H9 (cell line): ENCODE measurements around the gene ESPNL. TPM values are rescaled to one million over a fixed set of nuclear protein-coding genes. Genes with fewer than 3 reads are reported as not detected.
A peak's percentile ranks its signal among the peaks of the same experiment; 100 is the strongest.

Experiments used
- DNase-seq: peaks from one replicate; pipeline ENCODE4 v3.0.0-alpha.2; 2017
- H2AFZ ChIP-seq: one replicate; pipeline ENCODE4 v1.6.1; 2013; ENCODE audit warnings: mild to moderate bottlenecking, low read length, control low read depth, moderate library complexity
- H2AK5ac ChIP-seq: 2 replicates; pipeline ENCODE4 v1.6.1; 2013; ENCODE audit warnings: low read length, control low read depth, mixed read lengths; ENCODE audit not compliant: insufficient read length
- H2BK120ac ChIP-seq: one replicate; pipeline ENCODE4 v1.6.1; 2013; ENCODE audit warnings: low read depth, mild to moderate bottlenecking, low read length, control low read depth, inconsistent platforms; ENCODE audit not compliant: poor library complexity, severe bottlenecking
- H2BK12ac ChIP-seq: 2 replicates; pipeline ENCODE4 v1.6.1; 2013; ENCODE audit warnings: low read length, control low read depth, mixed read lengths, low read depth; ENCODE audit not compliant: insufficient read length
- H2BK15ac ChIP-seq: 2 replicates; pipeline ENCODE4 v1.6.1; 2013; ENCODE audit warnings: low read depth, low read length, control low read depth
- H2BK20ac ChIP-seq: one replicate; pipeline ENCODE4 v1.6.1; 2013; ENCODE audit warnings: low read depth, mild to moderate bottlenecking, low read length, control low read depth, inconsistent platforms; ENCODE audit not compliant: poor library complexity, severe bottlenecking
- H2BK5ac ChIP-seq: 2 replicates; pipeline ENCODE4 v1.6.1; 2013; ENCODE audit warnings: low read length, control low read depth, mixed read lengths; ENCODE audit not compliant: insufficient read length
- H3K14ac ChIP-seq: 2 replicates; pipeline ENCODE4 v1.6.1; 2013; ENCODE audit warnings: low read length, control low read depth; ENCODE audit not compliant: insufficient read depth
- H3K18ac ChIP-seq: 2 replicates; pipeline ENCODE4 v1.6.1; 2013; ENCODE audit warnings: low read depth, mild to moderate bottlenecking, mixed read lengths, low read length, control low read depth; ENCODE audit not compliant: insufficient read length
- H3K23ac ChIP-seq: 2 replicates; pipeline ENCODE4 v1.6.1; 2013; ENCODE audit warnings: low read length, control low read depth, mixed read lengths, low read depth; ENCODE audit not compliant: insufficient read length
- H3K23me2 ChIP-seq: 2 replicates; pipeline ENCODE4 v1.6.1; 2013; ENCODE audit warnings: low read depth, mild to moderate bottlenecking, mixed read lengths, low read length, control low read depth; ENCODE audit not compliant: insufficient read length, poor library complexity, severe bottlenecking
- H3K27ac ChIP-seq: 2 replicates; pipeline ENCODE4 v1.5.1; 2013; ENCODE audit warnings: low read length, control low read depth, mixed read lengths, low read depth; ENCODE audit not compliant: insufficient read length
- H3K27me3 ChIP-seq: 2 replicates; pipeline ENCODE4 v1.6.1; 2013; ENCODE audit warnings: low read length, control low read depth, inconsistent platforms; ENCODE audit not compliant: insufficient read depth
- H3K4ac ChIP-seq: 2 replicates; pipeline ENCODE4 v1.6.1; 2013; ENCODE audit warnings: low read depth, mild to moderate bottlenecking, control low read depth, inconsistent platforms, low read length, moderate library complexity
- H3K4me1 ChIP-seq: 2 replicates; pipeline ENCODE4 v1.6.1; 2013; ENCODE audit warnings: low read length, control low read depth, inconsistent platforms; ENCODE audit not compliant: insufficient read depth
- H3K4me2 ChIP-seq: 2 replicates; pipeline ENCODE4 v1.6.1; 2013; ENCODE audit warnings: low read length, control low read depth, mixed read lengths; ENCODE audit not compliant: insufficient read length, insufficient read depth
- H3K56ac ChIP-seq: 2 replicates; pipeline ENCODE4 v1.6.1; 2013; ENCODE audit warnings: low read depth, mild to moderate bottlenecking, mixed read lengths, low read length, control low read depth; ENCODE audit not compliant: insufficient read length
- H3K79me1 ChIP-seq: 2 replicates; pipeline ENCODE4 v1.6.1; 2013; ENCODE audit warnings: low read depth, mild to moderate bottlenecking, moderate library complexity, low read length, control low read depth, inconsistent platforms; ENCODE audit not compliant: insufficient read depth, poor library complexity, severe bottlenecking
- H3K79me2 ChIP-seq: 2 replicates; pipeline ENCODE4 v1.6.1; 2013; ENCODE audit warnings: low read length, control low read depth, inconsistent platforms; ENCODE audit not compliant: insufficient read depth
- H3K9ac ChIP-seq: 2 replicates; pipeline ENCODE4 v1.6.1; 2013; ENCODE audit warnings: low read length, control low read depth, mixed read lengths; ENCODE audit not compliant: insufficient read length; ENCODE audit errors: extremely low read depth
- H3K9me3 ChIP-seq: one replicate; pipeline ENCODE4 v1.6.1; 2013; ENCODE audit warnings: low read depth, low read length, inconsistent platforms; ENCODE audit not compliant: control insufficient read depth
- H3T11ph ChIP-seq: one replicate; pipeline ENCODE4 v1.6.1; 2013; ENCODE audit warnings: mild to moderate bottlenecking, low read length, control low read depth, inconsistent platforms
- H4K20me1 ChIP-seq: one replicate; pipeline ENCODE4 v1.6.1; 2013; ENCODE audit not compliant: control insufficient read depth, insufficient read length, insufficient read depth
- H4K5ac ChIP-seq: 2 replicates; pipeline ENCODE4 v1.6.1; 2013; ENCODE audit warnings: low read depth, mild to moderate bottlenecking, mixed read lengths, low read length, control low read depth; ENCODE audit not compliant: insufficient read length
- H4K8ac ChIP-seq: replicated peaks from 2 replicates; pipeline ENCODE4 v1.6.1; 2013; ENCODE audit warnings: low read length, control low read depth, mixed read lengths, low read depth; ENCODE audit not compliant: insufficient read length
- H4K91ac ChIP-seq: 2 replicates; pipeline ENCODE4 v1.6.1; 2013; ENCODE audit warnings: low read depth, mild to moderate bottlenecking, moderate library complexity, mixed read lengths, low read length, control low read depth; ENCODE audit not compliant: insufficient read length
- H3K27ac Mint-ChIP-seq, 3 experiments: 2 replicates in 2 of 3; 3 replicates in 1 of 3; pipeline ENCODE4 v1.8.0; 2020 to 2021; ENCODE audit warnings: mixed read lengths in 3 of 3, mild to moderate bottlenecking in 1 of 3, moderate library complexity in 1 of 3
- H3K27me3 Mint-ChIP-seq: 2 replicates; pipeline ENCODE4 v1.8.0; 2021; ENCODE audit warnings: low read depth, mild to moderate bottlenecking, moderate library complexity, mixed read lengths
- H3K36me3 Mint-ChIP-seq, 3 experiments: 2 replicates in 2 of 3; 3 replicates in 1 of 3; pipeline ENCODE4 v1.8.0; 2020 to 2021; ENCODE audit warnings: low read depth in 3 of 3, mixed read lengths in 3 of 3; ENCODE audit not compliant: insufficient read depth in 1 of 3
- H3K4me1 Mint-ChIP-seq, 2 experiments: 2 replicates each; pipeline ENCODE4 v1.8.0; 2020; ENCODE audit warnings: mixed read lengths in 2 of 2
- H3K4me3 Mint-ChIP-seq, 2 experiments: 2 replicates in 1 of 2; 3 replicates in 1 of 2; pipeline ENCODE4 v1.8.0; 2020 to 2021; ENCODE audit warnings: mild to moderate bottlenecking in 2 of 2, mixed read lengths in 2 of 2, moderate library complexity in 1 of 2
- H3K9me3 Mint-ChIP-seq, 2 experiments: 2 replicates in 1 of 2; 3 replicates in 1 of 2; pipeline ENCODE4 v1.8.0; 2020; ENCODE audit warnings: mild to moderate bottlenecking in 2 of 2, mixed read lengths in 2 of 2, moderate library complexity in 1 of 2
- CTCF ChIP-seq: fragments of 200-600 bp; sonication (generic); conservative IDR thresholded peaks from 3 replicates; pipeline ENCODE4 v1.8.0; 2021; ENCODE audit warnings: antibody characterized with exemption, mild to moderate bottlenecking
- WGBS: extraction: QIAGEN DNeasy Blood & Tissue Kit; methylation state at CpG from one replicate; pipeline ENCODE4 v1.1.7; 2013; ENCODE audit warnings: missing lambda C conversion rate, low lambda C conversion rate, mixed read lengths; ENCODE audit not compliant: insufficient read length; ENCODE audit errors: extremely low coverage; 5-methylcytosine and 5-hydroxymethylcytosine counted together
- total RNA-seq: library from RNA; stranded (reverse); gene quantifications from 2 replicates; pipeline ENCODE4 v1.2.1, GENCODE V29; 2021

The ESPNL gene
- total RNA-seq, 1 experiment from 2014 or later: 0.17 TPM

DNA sequence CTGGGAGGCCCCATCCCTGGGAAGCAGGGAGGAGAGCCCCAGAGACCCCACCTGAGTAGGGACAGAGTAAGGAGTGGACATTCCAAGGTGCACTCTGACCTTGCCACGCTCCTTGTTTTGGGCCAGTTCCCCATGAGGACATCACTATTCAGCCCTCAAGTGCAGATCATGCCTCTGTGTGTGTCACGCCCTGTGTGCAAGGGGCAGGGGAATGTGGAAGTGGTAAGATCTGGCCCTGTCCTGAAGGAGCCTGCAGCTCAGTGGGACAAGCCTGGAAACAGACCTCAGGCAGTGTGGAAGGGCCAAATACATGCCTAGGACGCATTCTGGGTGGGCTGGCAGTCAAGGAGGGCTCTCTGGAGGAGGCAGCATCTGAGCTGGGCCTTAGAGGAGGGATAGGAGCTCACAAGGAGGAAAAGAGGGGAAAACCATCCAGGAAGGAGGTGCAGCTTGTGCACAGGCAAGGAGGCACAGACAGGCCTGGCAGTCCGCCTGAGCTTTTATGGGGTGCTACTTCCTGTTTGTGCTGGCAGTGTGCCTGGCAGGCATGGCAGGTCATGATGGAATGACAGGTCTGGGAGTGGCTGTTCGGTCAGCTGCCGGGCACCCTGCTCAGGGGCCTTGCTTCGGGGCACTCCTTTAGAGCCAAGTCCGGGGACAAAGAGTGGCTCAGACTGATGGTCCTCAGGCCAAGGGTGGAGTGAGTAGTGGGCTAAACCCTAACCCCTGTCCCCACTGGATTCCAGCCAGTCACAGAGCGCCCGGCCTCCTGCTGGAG lies 41.6 kb downstream of the ESPNL start:
- no peak for DNase-seq
- H3K23ac ChIP-seq: no peak overlapping the region
- peak overlapping the region; percentile 35 to 93 (median 89); a peak in 4 of 7 replicates for H3K27ac Mint-ChIP-seq
- no peak overlapping the region for H2BK12ac ChIP-seq
- no peak overlapping the region for H3K27ac ChIP-seq
- H3K4me1 Mint-ChIP-seq: no peaks in the 10 kb centered on the region
- no peak overlapping the region for H3K4ac ChIP-seq
- no peaks in the 10 kb centered on the region for H3K23me2 ChIP-seq
- no peaks in the 10 kb centered on the region for H3K4me1 ChIP-seq
- no CpG with 5 or more reads among the region's 10 CpGs for WGBS
- H3K9me3 ChIP-seq: no peaks in the 10 kb centered on the region
- no peak overlapping the region for H4K8ac ChIP-seq
- H4K91ac ChIP-seq: no peak overlapping the region
- no peaks in the 10 kb centered on the region for H3K79me2 ChIP-seq
- no peaks in the 10 kb centered on the region for H3K36me3 Mint-ChIP-seq
- H3K4me3 Mint-ChIP-seq: no peak overlapping the region
- no peak overlapping the region for H2AFZ ChIP-seq
- H4K5ac ChIP-seq: no peak overlapping the region
- no peaks in the 10 kb centered on the region; the same call in 1 of the 2 replicates for H3K27me3 Mint-ChIP-seq
- no peak overlapping the region for H2AK5ac ChIP-seq
- H2BK120ac ChIP-seq: no peak overlapping the region
- no peak for TF ChIP-seq CTCF
- H3K9me3 Mint-ChIP-seq: no peaks in the 10 kb centered on the region
- H4K20me1 ChIP-seq: peaks cover 2% of the 10 kb centered on the region
- H3K9ac ChIP-seq: no peak overlapping the region
- H2BK20ac ChIP-seq: no peak overlapping the region
- no peak overlapping the region for H3K18ac ChIP-seq
- H3K27me3 ChIP-seq: no peaks in the 10 kb centered on the region
- H3K79me1 ChIP-seq: no peaks in the 10 kb centered on the region
- no peak overlapping the region for H2BK5ac ChIP-seq
- no peak overlapping the region for H3K56ac ChIP-seq
- H2BK15ac ChIP-seq: no peak overlapping the region
- H3K4me2 ChIP-seq: no peak overlapping the region
- H3T11ph ChIP-seq: no peak overlapping the region
- no peak overlapping the region for H3K14ac ChIP-seq
